Osteoblast (primary cell): ENCODE results near the gene MTMR1. TPM values are rescaled to one million over a fixed set of nuclear protein-coding genes. Genes with fewer than 3 reads are reported as not detected.

Source experiments
- DNase-seq: peaks from one replicate; pipeline ENCODE4 v3.0.0; 2011; ENCODE audit warnings: low spot score, mixed read lengths; ENCODE audit not compliant: insufficient read length; ENCODE audit errors: missing footprints
- H2AFZ ChIP-seq: 2 replicates; pipeline ENCODE4 v1.6.0; 2011; ENCODE audit warnings: mild to moderate bottlenecking, low read length
- H3K27ac ChIP-seq: 2 replicates; pipeline ENCODE4 v1.5.1; 2011; ENCODE audit warnings: mild to moderate bottlenecking, low read depth, low read length, moderate library complexity
- H3K27me3 ChIP-seq: 2 replicates; pipeline ENCODE4 v1.6.0; 2012; ENCODE audit warnings: mild to moderate bottlenecking, control low read depth, inconsistent platforms, low read length, moderate library complexity; ENCODE audit not compliant: insufficient read depth
- H3K36me3 ChIP-seq: 2 replicates; pipeline ENCODE4 v1.5.1; 2011; ENCODE audit warnings: mild to moderate bottlenecking, low read length, control low read depth, moderate library complexity; ENCODE audit not compliant: insufficient read depth
- H3K4me1 ChIP-seq: 2 replicates; pipeline ENCODE4 v1.5.1; 2011; ENCODE audit warnings: mild to moderate bottlenecking, low read length, control low read depth, moderate library complexity; ENCODE audit not compliant: insufficient read depth
- H3K4me2 ChIP-seq: 2 replicates; pipeline ENCODE4 v1.6.0; 2011; ENCODE audit warnings: mild to moderate bottlenecking, low read length; ENCODE audit not compliant: insufficient read depth
- H3K4me3 ChIP-seq: fragments of 200-600 bp; sonication (generic); 3 replicates; pipeline ENCODE4 v1.5.1; 2012; ENCODE audit warnings: mild to moderate bottlenecking, low read length, inconsistent platforms; ENCODE audit not compliant: insufficient read depth
- H3K79me2 ChIP-seq: 2 replicates; pipeline ENCODE4 v1.6.0; 2012; ENCODE audit warnings: mild to moderate bottlenecking, low read length, control low read depth, inconsistent platforms; ENCODE audit not compliant: insufficient read depth
- H3K9me3 ChIP-seq: 2 replicates; pipeline ENCODE4 v1.5.1; 2011; ENCODE audit warnings: low read depth, low read length, control low read depth
- H4K20me1 ChIP-seq: 2 replicates; pipeline ENCODE4 v1.6.0; 2012; ENCODE audit warnings: mild to moderate bottlenecking, low read length, control low read depth; ENCODE audit not compliant: insufficient read depth
- total RNA-seq: library from RNA; depleted of rRNA; stranded (reverse); fragments of >200 nt; gene quantifications from 2 replicates; pipeline ENCODE4 v1.2.3, GENCODE V29; 2012
- TF ChIP-seq, protein P1 (sequence below): IDR thresholded peaks from 2 replicates; pipeline ENCODE4 v1.5.1; 2011; ENCODE audit warnings: mild to moderate bottlenecking, low read depth, low read length, moderate library complexity; ENCODE audit errors: extremely low read depth

Gene MTMR1
- total RNA-seq, 1 donor, result 17.0 TPM

DNA sequence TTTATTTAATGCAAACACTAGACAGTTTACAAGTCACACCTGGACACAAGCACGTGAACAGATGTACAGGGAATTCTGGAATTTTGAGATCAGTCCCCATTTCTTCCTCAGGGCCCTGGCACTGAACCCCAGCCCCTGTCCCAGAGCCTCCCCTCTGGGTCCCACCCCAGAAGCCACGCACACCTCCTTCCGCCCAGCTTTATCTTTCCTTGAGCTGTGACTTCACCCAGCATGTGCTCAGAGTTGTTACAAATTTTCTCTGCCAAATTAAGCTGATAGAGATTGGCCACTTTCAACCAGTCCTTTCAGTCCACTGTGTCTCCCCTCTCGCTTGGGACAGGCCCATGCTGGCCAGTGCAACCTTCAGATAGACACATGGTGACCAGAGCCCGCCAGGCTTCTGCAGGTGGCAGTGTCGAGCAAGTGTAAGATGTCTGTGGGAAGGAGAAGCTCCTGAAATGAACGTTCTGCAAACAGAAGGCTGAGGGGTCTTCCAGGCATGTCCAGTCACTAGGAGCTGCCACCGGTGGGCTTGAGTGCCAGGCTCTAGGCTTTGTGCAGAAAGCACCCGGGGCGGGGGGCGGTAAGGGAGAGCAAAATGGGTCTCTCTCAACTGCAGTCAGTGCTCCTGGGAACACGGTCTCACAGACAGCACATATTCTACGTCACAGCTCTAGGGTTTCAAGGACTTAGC lies 73.3 kb downstream of the MTMR1 start:
- H3K4me1 ChIP-seq, result peaks cover 10% of the 10 kb centered on the region
- H3K36me3 ChIP-seq, result no peaks in the 10 kb centered on the region
- peak overlapping the region; percentile 61 for H3K27ac ChIP-seq
- no peak overlapping the region for H2AFZ ChIP-seq
- no peaks in the 10 kb centered on the region for H4K20me1 ChIP-seq
- no peak overlapping the region for H3K4me2 ChIP-seq
- H3K4me3 ChIP-seq, result no peak overlapping the region
- DNase-seq, result peak; percentile 78
- no peaks in the 10 kb centered on the region for H3K9me3 ChIP-seq
- H3K27me3 ChIP-seq, result no peaks in the 10 kb centered on the region
- TF ChIP-seq, protein P1, sequence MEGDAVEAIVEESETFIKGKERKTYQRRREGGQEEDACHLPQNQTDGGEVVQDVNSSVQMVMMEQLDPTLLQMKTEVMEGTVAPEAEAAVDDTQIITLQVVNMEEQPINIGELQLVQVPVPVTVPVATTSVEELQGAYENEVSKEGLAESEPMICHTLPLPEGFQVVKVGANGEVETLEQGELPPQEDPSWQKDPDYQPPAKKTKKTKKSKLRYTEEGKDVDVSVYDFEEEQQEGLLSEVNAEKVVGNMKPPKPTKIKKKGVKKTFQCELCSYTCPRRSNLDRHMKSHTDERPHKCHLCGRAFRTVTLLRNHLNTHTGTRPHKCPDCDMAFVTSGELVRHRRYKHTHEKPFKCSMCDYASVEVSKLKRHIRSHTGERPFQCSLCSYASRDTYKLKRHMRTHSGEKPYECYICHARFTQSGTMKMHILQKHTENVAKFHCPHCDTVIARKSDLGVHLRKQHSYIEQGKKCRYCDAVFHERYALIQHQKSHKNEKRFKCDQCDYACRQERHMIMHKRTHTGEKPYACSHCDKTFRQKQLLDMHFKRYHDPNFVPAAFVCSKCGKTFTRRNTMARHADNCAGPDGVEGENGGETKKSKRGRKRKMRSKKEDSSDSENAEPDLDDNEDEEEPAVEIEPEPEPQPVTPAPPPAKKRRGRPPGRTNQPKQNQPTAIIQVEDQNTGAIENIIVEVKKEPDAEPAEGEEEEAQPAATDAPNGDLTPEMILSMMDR, result no peak
- H3K79me2 ChIP-seq, result no peaks in the 10 kb centered on the region

DNA sequence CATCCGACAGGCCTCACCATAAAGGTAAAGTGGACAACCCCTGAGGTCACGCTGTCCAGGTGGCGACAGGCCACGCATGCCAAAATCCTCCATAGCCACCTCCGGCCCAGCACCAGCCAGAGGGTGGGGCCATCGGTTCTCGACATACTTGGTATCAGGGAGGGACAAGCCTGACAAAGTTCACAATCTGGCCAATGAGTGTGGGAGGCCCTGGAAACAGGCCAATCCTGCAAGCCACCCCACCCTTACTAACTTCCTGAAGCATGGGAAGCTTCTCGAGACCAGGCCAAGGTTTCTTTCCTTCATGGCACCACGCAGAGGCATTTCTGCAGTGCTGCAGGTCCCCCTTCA lies 73.8 kb downstream of the MTMR1 start:
- Histone ChIP-seq H3K36me3 (no peaks in the 10 kb centered on the region), H2AFZ (no peak overlapping the region), H4K20me1 (no peaks in the 10 kb centered on the region), H3K9me3 (no peaks in the 10 kb centered on the region), H3K4me2 (peak overlapping the region; percentile 11), H3K79me2 (no peaks in the 10 kb centered on the region), H3K27me3 (no peaks in the 10 kb centered on the region), H3K4me3 (no peak overlapping the region), H3K27ac (peak overlapping the region; percentile 61), H3K4me1 (peaks cover 10% of the 10 kb centered on the region)
- TF ChIP-seq, protein P1, result no peak
- DNase-seq, result no peak

DNA sequence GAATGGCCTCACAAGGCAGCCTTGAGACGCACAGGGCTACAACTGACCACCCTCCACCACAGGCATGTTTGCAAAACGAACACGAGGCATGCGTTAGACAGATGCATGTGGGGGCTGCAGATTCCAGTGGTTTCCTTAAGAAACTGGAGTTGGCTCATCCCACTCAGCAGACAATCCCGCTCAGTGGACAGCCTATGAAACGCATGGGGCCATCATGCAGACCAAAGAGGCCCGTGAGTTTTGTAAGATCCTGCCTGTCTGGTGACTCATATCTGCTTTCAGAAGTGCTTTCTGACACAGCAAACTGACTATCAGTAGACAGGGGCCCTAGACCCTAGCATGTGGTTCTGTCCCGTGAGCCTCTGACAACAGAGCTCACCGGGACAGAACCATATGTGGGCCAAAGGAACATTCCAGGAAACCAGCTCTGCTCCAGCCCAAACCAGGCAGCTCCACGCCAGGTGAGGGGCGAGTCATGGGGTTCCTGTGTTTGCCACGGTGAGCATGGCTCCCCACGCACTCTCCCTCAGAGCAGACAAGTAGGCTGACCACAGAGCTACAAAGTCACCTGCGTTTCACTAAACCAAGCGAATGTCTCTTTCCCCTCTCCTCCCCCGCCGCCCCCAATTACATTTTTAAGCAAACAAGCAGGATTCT lies 74.4 kb downstream of the MTMR1 start:
- TF ChIP-seq, protein P1, result no peak
- Histone ChIP-seq H3K4me1 (peaks cover 10% of the 10 kb centered on the region), H3K79me2 (no peaks in the 10 kb centered on the region), H4K20me1 (no peaks in the 10 kb centered on the region), H2AFZ (no peak overlapping the region), H3K27me3 (no peaks in the 10 kb centered on the region), H3K4me2 (peak overlapping the region; percentile 39), H3K36me3 (no peaks in the 10 kb centered on the region), H3K27ac (peak overlapping the region; percentile 61), H3K9me3 (no peaks in the 10 kb centered on the region), H3K4me3 (no peak overlapping the region)
- peak; percentile 95 for DNase-seq

DNA sequence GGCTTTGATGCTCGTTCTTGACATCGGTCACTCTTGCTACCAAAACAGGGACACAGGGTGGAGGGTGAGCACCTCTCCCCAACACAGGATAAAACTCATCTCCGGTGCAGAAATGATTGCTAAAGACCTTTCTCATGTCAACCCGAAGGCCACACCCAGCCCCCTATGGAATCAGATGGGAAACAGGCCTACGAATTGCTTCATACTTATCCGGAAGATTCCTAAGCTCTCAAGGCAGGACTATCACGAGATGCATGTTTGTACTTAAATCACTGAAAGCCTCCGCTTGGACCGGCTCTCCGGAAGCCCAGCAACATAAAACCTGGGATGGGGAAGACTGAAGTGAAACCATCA lies 74.9 kb downstream of the MTMR1 start:
- H3K9me3 ChIP-seq, result no peaks in the 10 kb centered on the region
- no peaks in the 10 kb centered on the region for H4K20me1 ChIP-seq
- H3K27ac ChIP-seq, result peak overlapping the region; percentile 61
- H3K79me2 ChIP-seq, result no peaks in the 10 kb centered on the region
- TF ChIP-seq, protein P1, result no peak
- peak overlapping the region; percentile 39 for H3K4me2 ChIP-seq
- no peaks in the 10 kb centered on the region for H3K27me3 ChIP-seq
- H2AFZ ChIP-seq, result no peak overlapping the region
- peak; percentile 57 for DNase-seq
- H3K4me1 ChIP-seq, result peaks cover 10% of the 10 kb centered on the region
- H3K4me3 ChIP-seq, result no peak overlapping the region
- H3K36me3 ChIP-seq, result no peaks in the 10 kb centered on the region
